ENCODE data around the gene PSD4. TPM values are rescaled to one million over a fixed set of nuclear protein-coding genes. Genes with fewer than 3 reads are reported as not detected.

Gene PSD4
- total RNA-seq, 1 experiment from 2014 or later, result 1.5 TPM

- Histone ChIP-seq H3K9me3 (replicated peaks) (no peaks in the 10 kb centered on the region), H3K27me3 (peaks cover 5% of the 10 kb centered on the region; the same call in 1 of the 2 replicates), H3K27ac (no peak overlapping the region), H3K36me3 (no peaks in the 10 kb centered on the region), H3K4me3 (no peak overlapping the region), H3K4me1 (no peaks in the 10 kb centered on the region)
- no peak for DNase-seq
Observed at GRCh38 chr2:113171334-113172075, 2.3 kb upstream of the PSD4 start.

GRCh38 chr2:113172721-113173541 lies 840 bp upstream of the PSD4 start:
- Histone ChIP-seq H3K9me3 (replicated peaks) (no peaks in the 10 kb centered on the region), H3K4me3 (no peak overlapping the region), H3K36me3 (no peaks in the 10 kb centered on the region), H3K27me3 (peaks cover 10% of the 10 kb centered on the region; the same call in 1 of the 2 replicates), H3K27ac (no peak overlapping the region), H3K4me1 (no peaks in the 10 kb centered on the region)
- no peak for DNase-seq

- Histone ChIP-seq H3K27ac (no peak overlapping the region), H3K4me3 (no peak overlapping the region), H3K4me1 (no peaks in the 10 kb centered on the region), H3K36me3 (no peaks in the 10 kb centered on the region), H3K27me3 (peaks cover 10% of the 10 kb centered on the region; the same call in 1 of the 2 replicates), H3K9me3 (replicated peaks) (no peaks in the 10 kb centered on the region)
- no peak for DNase-seq
Observed at GRCh38 chr2:113174376-113174750, 592 bp downstream of the PSD4 start.

- H3K36me3 ChIP-seq, result no peaks in the 10 kb centered on the region
- peaks cover 10% of the 10 kb centered on the region; the same call in 1 of the 2 replicates for H3K27me3 ChIP-seq
- H3K27ac ChIP-seq, result no peak overlapping the region
- no peaks in the 10 kb centered on the region for H3K4me1 ChIP-seq
- no peaks in the 10 kb centered on the region for H3K9me3 ChIP-seq (replicated peaks)
- DNase-seq, result no peak
- H3K4me3 ChIP-seq, result no peak overlapping the region
Observed at GRCh38 chr2:113175042-113175628, 1.4 kb downstream of the PSD4 start.

- H3K36me3 ChIP-seq, result no peaks in the 10 kb centered on the region
- no peak for DNase-seq
- peaks cover 10% of the 10 kb centered on the region; the same call in 1 of the 2 replicates for H3K27me3 ChIP-seq
- no peak overlapping the region for H3K27ac ChIP-seq
- no peaks in the 10 kb centered on the region for H3K9me3 ChIP-seq (replicated peaks)
- no peaks in the 10 kb centered on the region for H3K4me1 ChIP-seq
- H3K4me3 ChIP-seq, result no peak overlapping the region
Observed at GRCh38 chr2:113175736-113176695, 2.2 kb downstream of the PSD4 start.

GRCh38 chr2:113176696-113177355 lies 3.1 kb downstream of the PSD4 start:
- DNase-seq, result no peak
- Histone ChIP-seq H3K36me3 (no peaks in the 10 kb centered on the region), H3K4me3 (no peak overlapping the region), H3K4me1 (peaks cover 6% of the 10 kb centered on the region), H3K9me3 (replicated peaks) (no peaks in the 10 kb centered on the region), H3K27ac (no peak overlapping the region), H3K27me3 (peaks cover 10% of the 10 kb centered on the region; the same call in 1 of the 2 replicates)

GRCh38 chr2:113178069-113178746 lies 4.4 kb downstream of the PSD4 start:
- no peak for DNase-seq
- Histone ChIP-seq H3K4me1 (peaks cover 6% of the 10 kb centered on the region), H3K9me3 (replicated peaks) (no peaks in the 10 kb centered on the region), H3K27ac (no peak overlapping the region), H3K27me3 (peaks cover 10% of the 10 kb centered on the region; the same call in 1 of the 2 replicates), H3K36me3 (no peaks in the 10 kb centered on the region), H3K4me3 (no peak overlapping the region)

- H3K27ac ChIP-seq, result no peak overlapping the region
- no peak for DNase-seq
- H3K4me3 ChIP-seq, result no peak overlapping the region
- H3K9me3 ChIP-seq (replicated peaks), result no peaks in the 10 kb centered on the region
- H3K27me3 ChIP-seq, result peaks cover 10% of the 10 kb centered on the region; the same call in 1 of the 2 replicates
- H3K36me3 ChIP-seq, result no peaks in the 10 kb centered on the region
- H3K4me1 ChIP-seq, result peaks cover 6% of the 10 kb centered on the region
Observed at GRCh38 chr2:113178891-113179290, 5.1 kb downstream of the PSD4 start.

GRCh38 chr2:113179446-113180045 lies 5.8 kb downstream of the PSD4 start:
- no peak for DNase-seq
- no peaks in the 10 kb centered on the region for H3K9me3 ChIP-seq (replicated peaks)
- H3K27ac ChIP-seq, result no peak overlapping the region
- peaks cover 10% of the 10 kb centered on the region; the same call in 1 of the 2 replicates for H3K27me3 ChIP-seq
- H3K4me1 ChIP-seq, result peaks cover 6% of the 10 kb centered on the region
- no peaks in the 10 kb centered on the region for H3K36me3 ChIP-seq
- H3K4me3 ChIP-seq, result no peak overlapping the region

GRCh38 chr2:113180131-113180946 lies 6.6 kb downstream of the PSD4 start:
- peaks cover 10% of the 10 kb centered on the region; the same call in 1 of the 2 replicates for H3K27me3 ChIP-seq
- H3K27ac ChIP-seq, result no peak overlapping the region
- H3K4me3 ChIP-seq, result no peak overlapping the region
- H3K9me3 ChIP-seq (replicated peaks), result no peaks in the 10 kb centered on the region
- no peak for DNase-seq
- peaks cover 6% of the 10 kb centered on the region for H3K4me1 ChIP-seq
- H3K36me3 ChIP-seq, result no peaks in the 10 kb centered on the region

GRCh38 chr2:113181258-113182051 lies 7.7 kb downstream of the PSD4 start:
- Histone ChIP-seq H3K36me3 (no peaks in the 10 kb centered on the region), H3K4me3 (no peak overlapping the region), H3K4me1 (peaks cover 6% of the 10 kb centered on the region), H3K27ac (no peak overlapping the region), H3K27me3 (peaks cover 5% of the 10 kb centered on the region; the same call in 1 of the 2 replicates), H3K9me3 (replicated peaks) (no peaks in the 10 kb centered on the region)
- peak in 1 of 2 experiments; percentile 34 for DNase-seq

Data from SJCRH30 (cell line).